ENCODE data around the gene PXYLP1. TPM values are rescaled to one million over a fixed set of nuclear protein-coding genes. Genes with fewer than 3 reads are reported as not detected.

The PXYLP1 gene
- total and polyA plus RNA-seq, 9 of the 15 experiments (the other 6 are each of a cell fraction or from before 2014, with no cell fraction given) = 0.80 to 2.9 (median 1.3) TPM

DNA sequence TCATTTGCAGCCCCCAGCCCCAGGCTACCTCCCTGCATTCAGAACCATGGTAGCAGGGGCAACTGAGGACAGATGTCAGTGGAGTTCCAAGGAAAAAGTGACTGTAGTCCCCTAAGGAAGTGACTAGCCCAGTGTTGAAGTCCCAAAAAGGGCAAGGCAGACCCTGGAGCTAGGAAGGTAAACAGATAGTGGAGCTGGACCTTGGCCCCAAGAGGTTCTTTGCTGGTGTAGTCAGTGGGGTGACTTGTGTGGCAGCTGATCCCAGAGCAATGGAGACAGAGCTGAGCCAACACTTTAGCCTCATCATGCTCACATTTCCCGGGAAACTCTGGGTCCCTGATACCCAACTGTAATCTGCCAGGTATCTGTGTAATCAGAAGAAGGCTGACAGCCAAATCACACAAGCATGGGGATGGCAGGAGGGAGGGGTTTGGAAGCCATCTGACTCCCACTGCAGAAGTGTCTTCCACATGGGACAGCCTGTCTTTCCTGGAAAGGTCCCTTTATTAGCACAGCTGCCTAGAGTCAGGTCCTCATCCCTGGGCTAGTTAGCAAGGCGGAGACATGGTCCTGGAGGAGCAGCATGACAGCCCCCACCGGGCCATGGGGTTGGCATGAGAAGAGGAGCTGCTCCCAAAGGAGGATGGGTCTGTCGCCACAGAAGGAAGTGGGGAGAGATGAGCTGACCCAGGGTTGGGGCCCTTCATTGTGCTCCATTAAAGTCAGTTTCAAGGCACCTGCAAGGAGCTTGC is 39.8 kb downstream of the PXYLP1 start:
- TF ChIP-seq, protein P1, sequence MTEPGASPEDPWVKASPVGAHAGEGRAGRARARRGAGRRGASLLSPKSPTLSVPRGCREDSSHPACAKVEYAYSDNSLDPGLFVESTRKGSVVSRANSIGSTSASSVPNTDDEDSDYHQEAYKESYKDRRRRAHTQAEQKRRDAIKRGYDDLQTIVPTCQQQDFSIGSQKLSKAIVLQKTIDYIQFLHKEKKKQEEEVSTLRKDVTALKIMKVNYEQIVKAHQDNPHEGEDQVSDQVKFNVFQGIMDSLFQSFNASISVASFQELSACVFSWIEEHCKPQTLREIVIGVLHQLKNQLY (CRISPR knock-in tag; conservative IDR thresholded peaks at IDR 0.05) = no peak
- TF ChIP-seq ZBTB9 (CRISPR knock-in tag; IDR thresholded peaks at IDR 0.05) (no peak), PBX2 (CRISPR knock-in tag; IDR thresholded peaks at IDR 0.05; ENCODE audit: low read depth) (no peak), PBX2 (tag; conservative IDR thresholded peaks at IDR 0.05; ENCODE audit: low read depth) (no peak), SRSF7 (optimal IDR thresholded peaks at IDR 0.05; ENCODE audit: low read depth, low read length) (no peak), XRCC5 (IDR thresholded peaks at IDR 0.05; ENCODE audit: low read depth, low read length) (no peak), CEBPB (tag; IDR thresholded peaks at IDR 0.05) (no peak), POLR3G (IDR thresholded peaks at IDR 0.05; ENCODE audit: extremely low read depth, insufficient read length, insufficient replicate concordance) (no peak), ZNF124 (CRISPR knock-in tag; IDR thresholded peaks at IDR 0.05) (no peak)
- TF ChIP-seq, protein P2, sequence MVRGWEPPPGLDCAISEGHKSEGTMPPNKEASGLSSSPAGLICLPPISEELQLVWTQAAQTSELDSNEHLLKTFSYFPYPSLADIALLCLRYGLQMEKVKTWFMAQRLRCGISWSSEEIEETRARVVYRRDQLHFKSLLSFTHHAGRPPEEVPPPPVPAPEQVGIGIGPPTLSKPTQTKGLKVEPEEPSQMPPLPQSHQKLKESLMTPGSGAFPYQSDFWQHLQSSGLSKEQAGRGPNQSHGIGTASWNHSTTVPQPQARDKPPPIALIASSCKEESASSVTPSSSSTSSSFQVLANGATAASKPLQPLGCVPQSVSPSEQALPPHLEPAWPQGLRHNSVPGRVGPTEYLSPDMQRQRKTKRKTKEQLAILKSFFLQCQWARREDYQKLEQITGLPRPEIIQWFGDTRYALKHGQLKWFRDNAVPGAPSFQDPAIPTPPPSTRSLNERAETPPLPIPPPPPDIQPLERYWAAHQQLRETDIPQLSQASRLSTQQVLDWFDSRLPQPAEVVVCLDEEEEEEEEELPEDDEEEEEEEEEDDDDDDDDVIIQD (CRISPR knock-in tag; IDR thresholded peaks at IDR 0.05) = no peak
- no peak overlapping the region for H2AFZ ChIP-seq (ENCODE audit: low read depth, low read length)
- BruUV-seq (replicated peaks) = no TSS peak
- CTCF ChIA-PET (ENCODE audit: low intra/inter-chr PET ratio) = no interaction called here
- H4K20me1 ChIP-seq (replicated peaks; ENCODE audit: control insufficient read depth, insufficient read depth, low read length) = no peaks in the 10 kb centered on the region; the same call in 1 of the 2 replicates
- intact Hi-C loops (cut with micrococcal nuclease) (no loop called here), in situ Hi-C loops (cut with MboI) (no loop called here)
- no peaks in the 10 kb centered on the region for H3K9me1 ChIP-seq (ENCODE audit: control insufficient read depth, insufficient read depth, low read length)
- ATAC-seq (no peak), DNase-seq (ENCODE audit: extremely low read depth in 1 of 4, low spot score in 3 of 4) (no peak), FAIRE-seq (no peak)
- POLR2A ChIA-PET = interaction anchor here (0.5 to 0.7 kb wide), 4 partner anchors 10 to 331 kb away, joined by 3 to 4 read pairs (median 4); no protein-coding TSS in a partner anchor
- no peaks in the 10 kb centered on the region for H3K79me2 ChIP-seq (ENCODE audit: control insufficient read depth, insufficient read depth, low read length)
- H3K4me3 ChIP-seq = no peak overlapping the region
- H3K4me1 ChIP-seq (replicated peaks in 1 of 2; ENCODE audit: control insufficient read depth in 2 of 2, insufficient read depth in 2 of 2, low read length in 2 of 2) = peaks cover 0 to 5% of the 10 kb centered on the region in 2 experiments; a peak in 3 of 5 replicates
- WGBS (ENCODE audit: insufficient coverage, low coverage, missing lambda C conversion rate) = 3% methylated on average over 4 of the region's 4 CpGs
- H3K36me3 ChIP-seq (ENCODE audit: control insufficient read depth, insufficient read depth, low read length) = no peaks in the 10 kb centered on the region
- H3K9ac ChIP-seq (ENCODE audit: insufficient read depth in 1 of 2, low read depth in 2 of 2, low read length in 2 of 2) = no peak overlapping the region
- peaks cover 32 to 57% of the 10 kb centered on the region in 2 experiments for H3K27me3 ChIP-seq (ENCODE audit: control insufficient read depth in 2 of 2, insufficient read depth in 2 of 2, low read length in 2 of 2)
- no peaks in the 10 kb centered on the region for H3K9me3 ChIP-seq (replicated peaks; ENCODE audit: control insufficient read depth, insufficient read depth, low read depth, low read length)
- no peak overlapping the region for H3K27ac ChIP-seq (ENCODE audit: extremely low read depth, low read depth, low read length)
- H3K4me2 ChIP-seq (ENCODE audit: insufficient read depth, low read length) = no peak overlapping the region

Data from K562 (cell line).